Uterus (tissue), 2 donors: ENCODE measurements around the gene KIRREL3.

Experiments used
- CTCF ChIP-seq, 4 experiments: fragments of 200-600 bp in 2 of 4; fragments of 450-650 bp in 2 of 4; sonication (generic) in 2 of 4; IDR thresholded peaks; one replicate each; pipeline ENCODE4 v1.5.1; 2016 to 2019; ENCODE audit warnings: antibody characterized with exemption in 4 of 4, mild to moderate bottlenecking in 2 of 4, moderate library complexity in 1 of 4
- POLR2A ChIP-seq, 2 donors: fragments of 450-650 bp; IDR thresholded peaks; one replicate each; pipeline ENCODE4 v1.6.1; 2016; ENCODE audit warnings: antibody characterized with exemption in 2 of 2, mild to moderate bottlenecking in 1 of 2, moderate library complexity in 1 of 2

DNA sequence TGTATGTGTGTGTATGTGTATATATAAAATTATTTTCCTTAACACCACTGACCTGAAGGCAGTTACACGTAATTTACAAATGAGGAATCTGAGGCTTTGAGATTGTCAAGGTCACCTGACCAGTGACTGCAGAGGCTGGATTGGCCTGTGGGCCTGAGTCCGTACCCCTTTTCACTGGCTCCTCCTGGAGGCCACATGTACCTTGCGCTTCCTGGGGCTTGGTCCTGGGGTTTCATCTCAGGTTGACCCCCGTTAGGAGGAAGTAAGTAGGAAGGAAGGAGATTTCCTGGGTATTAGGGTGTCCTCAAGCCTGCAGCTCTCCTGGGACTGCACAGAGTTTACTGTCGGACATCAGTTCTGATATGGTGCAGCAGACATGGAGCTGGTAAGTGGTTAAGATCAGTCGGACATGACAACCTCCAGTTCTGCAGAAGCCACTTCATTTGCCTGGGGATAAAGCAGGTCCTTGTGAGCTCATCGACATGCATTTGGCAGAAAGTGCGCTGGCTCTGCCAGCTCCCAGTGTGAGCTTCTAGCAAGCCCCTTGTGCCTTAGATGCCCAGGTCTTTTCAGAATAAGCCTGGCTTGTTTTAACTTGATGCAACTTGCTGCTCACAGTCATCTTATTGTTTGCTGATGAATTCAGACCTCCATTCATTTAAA lies 608.5 kb downstream of the KIRREL3 start:
- no peak for TF ChIP-seq POLR2A (IDR thresholded peaks at IDR 0.05)
- no peak for TF ChIP-seq CTCF (IDR thresholded peaks at IDR 0.05)
